WERI-Rb-1 (cell line): Measurements from ENCODE around the gene TEKT5.
"Not testable (repeated sequence)": the region's sequence is repeated elsewhere in the genome, so short reads cannot be mapped to it uniquely, and the experiment has no call there.

Experiments used
- DNase-seq: peaks from one replicate; pipeline ENCODE4 v3.0.0-alpha.2; 2020
- H3K27ac ChIP-seq: fragments of 250-450 bp; sonication (Bioruptor Pico); 2 replicates; pipeline ENCODE4 v1.5.1; 2020; ENCODE audit warnings: mild to moderate bottlenecking, moderate library complexity
- H3K27me3 ChIP-seq: fragments of 250-450 bp; sonication (Bioruptor Pico); 2 replicates; pipeline ENCODE4 v1.5.1; 2021; ENCODE audit warnings: mild to moderate bottlenecking, low read depth, moderate library complexity; ENCODE audit not compliant: insufficient read depth, severe bottlenecking
- H3K36me3 ChIP-seq: fragments of 250-450 bp; sonication (Bioruptor Pico); 2 replicates; pipeline ENCODE4 v1.5.1; 2020; ENCODE audit warnings: mild to moderate bottlenecking, moderate library complexity
- H3K4me3 ChIP-seq: 2 replicates; pipeline ENCODE4 v1.5.1; 2011; ENCODE audit warnings: low read depth, mild to moderate bottlenecking, control low read depth, low read length
- H3K9me3 ChIP-seq: fragments of 250-450 bp; sonication (Bioruptor Pico); 2 replicates; pipeline ENCODE4 v1.5.1; 2021; ENCODE audit warnings: mild to moderate bottlenecking, moderate library complexity; ENCODE audit not compliant: severe bottlenecking
- TF ChIP-seq, protein P1 (sequence below): IDR thresholded peaks from 2 replicates; pipeline ENCODE4 v1.5.1; 2011; ENCODE audit warnings: low read depth, mild to moderate bottlenecking, control low read depth, inconsistent platforms, low read length

TEKT5 gene

DNA sequence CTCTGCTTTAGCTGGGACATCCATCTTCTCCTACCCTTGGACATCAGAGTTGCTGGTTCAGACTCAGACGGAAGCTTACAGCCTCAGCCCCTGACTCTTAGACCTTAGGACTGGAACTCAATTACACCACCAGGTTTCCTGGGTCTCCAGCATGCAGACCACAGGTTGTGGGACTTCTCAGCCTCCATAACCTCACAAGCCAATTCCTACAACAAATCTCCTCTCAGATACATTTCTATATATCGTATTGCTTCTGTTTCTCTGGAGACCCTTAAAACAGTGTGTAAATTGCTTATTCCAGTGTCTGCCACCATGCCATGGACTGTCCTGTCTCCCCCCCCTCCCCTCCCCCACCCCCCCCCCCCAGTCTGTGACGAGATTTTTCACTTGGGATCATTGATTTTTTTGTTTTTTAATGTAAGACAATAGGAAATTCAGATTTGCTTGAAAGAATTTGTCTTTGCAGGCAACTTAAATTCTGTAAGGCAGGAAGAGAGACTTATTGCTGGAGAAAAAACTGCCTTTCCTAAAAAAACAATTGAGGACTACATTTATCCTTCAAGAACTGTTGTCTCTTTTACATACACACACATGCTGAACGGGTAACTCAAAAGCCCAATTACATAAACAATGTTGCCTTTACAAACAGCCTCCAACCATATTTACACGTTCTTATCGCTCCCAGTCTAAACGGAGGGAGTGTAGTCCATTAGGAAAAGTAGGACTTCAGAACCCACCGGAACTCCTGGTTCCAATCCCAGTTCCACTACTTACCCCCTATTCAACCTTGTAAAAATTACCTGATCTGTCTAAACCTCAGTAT lies 39.9 kb downstream of the TEKT5 start:
- Histone ChIP-seq H3K9me3 (no peaks in the 10 kb centered on the region), H3K4me3 (no peak overlapping the region), H3K27me3 (no peaks in the 10 kb centered on the region), H3K27ac (no peak overlapping the region), H3K36me3 (no peaks in the 10 kb centered on the region)
- TF ChIP-seq, protein P1, sequence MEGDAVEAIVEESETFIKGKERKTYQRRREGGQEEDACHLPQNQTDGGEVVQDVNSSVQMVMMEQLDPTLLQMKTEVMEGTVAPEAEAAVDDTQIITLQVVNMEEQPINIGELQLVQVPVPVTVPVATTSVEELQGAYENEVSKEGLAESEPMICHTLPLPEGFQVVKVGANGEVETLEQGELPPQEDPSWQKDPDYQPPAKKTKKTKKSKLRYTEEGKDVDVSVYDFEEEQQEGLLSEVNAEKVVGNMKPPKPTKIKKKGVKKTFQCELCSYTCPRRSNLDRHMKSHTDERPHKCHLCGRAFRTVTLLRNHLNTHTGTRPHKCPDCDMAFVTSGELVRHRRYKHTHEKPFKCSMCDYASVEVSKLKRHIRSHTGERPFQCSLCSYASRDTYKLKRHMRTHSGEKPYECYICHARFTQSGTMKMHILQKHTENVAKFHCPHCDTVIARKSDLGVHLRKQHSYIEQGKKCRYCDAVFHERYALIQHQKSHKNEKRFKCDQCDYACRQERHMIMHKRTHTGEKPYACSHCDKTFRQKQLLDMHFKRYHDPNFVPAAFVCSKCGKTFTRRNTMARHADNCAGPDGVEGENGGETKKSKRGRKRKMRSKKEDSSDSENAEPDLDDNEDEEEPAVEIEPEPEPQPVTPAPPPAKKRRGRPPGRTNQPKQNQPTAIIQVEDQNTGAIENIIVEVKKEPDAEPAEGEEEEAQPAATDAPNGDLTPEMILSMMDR, result no peak
- DNase-seq, result no peak

GRCh38 chr16:10652730-10653590 lies 41.8 kb downstream of the TEKT5 start:
- Histone ChIP-seq H3K9me3 (no peaks in the 10 kb centered on the region), H3K36me3 (no peaks in the 10 kb centered on the region), H3K4me3 (no peak overlapping the region), H3K27me3 (no peaks in the 10 kb centered on the region), H3K27ac (no peak overlapping the region)
- TF ChIP-seq, protein P1, result no peak
- DNase-seq, result no peak

DNA sequence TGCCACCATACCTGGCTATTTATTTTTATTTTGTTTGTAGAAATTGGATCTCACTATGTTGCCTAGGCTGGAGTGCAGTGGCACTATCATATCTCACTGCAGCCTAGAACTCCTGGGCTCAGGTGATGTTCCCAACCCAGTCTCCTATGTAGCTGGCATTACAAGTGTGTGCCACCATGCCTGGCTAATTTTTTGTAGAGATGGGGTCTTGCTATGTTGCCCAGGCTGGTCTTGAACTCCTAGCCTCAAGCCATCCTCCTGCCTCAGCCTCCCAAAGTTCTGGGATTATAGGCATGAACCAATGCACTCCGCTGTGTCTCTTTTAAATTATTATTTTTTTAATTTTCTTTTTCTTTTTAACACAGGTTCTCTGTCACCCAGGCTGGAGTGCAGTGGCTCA lies 45.6 kb downstream of the TEKT5 start:
- H3K27me3 ChIP-seq, H3K9me3 ChIP-seq, H3K36me3 ChIP-seq, H3K4me3 ChIP-seq, DNase-seq, H3K27ac ChIP-seq: not testable (repeated sequence)

- Histone ChIP-seq H3K27me3 (no peaks in the 10 kb centered on the region), H3K27ac (no peak overlapping the region), H3K9me3 (no peaks in the 10 kb centered on the region), H3K36me3 (no peaks in the 10 kb centered on the region), H3K4me3 (no peak overlapping the region)
- TF ChIP-seq, protein P1, result no peak
- no peak for DNase-seq
Measured at GRCh38 chr16:10647721-10648296, 46.9 kb downstream of the TEKT5 start.

GRCh38 chr16:10647264-10647720 lies 47.4 kb downstream of the TEKT5 start:
- H3K36me3 ChIP-seq, result no peaks in the 10 kb centered on the region
- no peaks in the 10 kb centered on the region for H3K27me3 ChIP-seq
- no peak overlapping the region for H3K27ac ChIP-seq
- TF ChIP-seq, protein P1, result no peak
- no peak overlapping the region for H3K4me3 ChIP-seq
- DNase-seq, result no peak
- no peaks in the 10 kb centered on the region for H3K9me3 ChIP-seq
